OCI-LY3 (cell line): ENCODE data around the gene ALS2.

ENCODE experiments used
- H2AFZ ChIP-seq: fragments of 200-600, 300-600 bp; shearing (Covaris generic); 2 replicates; pipeline ENCODE4 v1.6.0; 2014; ENCODE audit warnings: antibody characterized with exemption, low read depth, low read length
- H3K27ac ChIP-seq: fragments of 200-600, 300-600 bp; sonication (generic); 2 replicates; pipeline ENCODE4 v1.5.1; 2014; ENCODE audit warnings: mild to moderate bottlenecking, low read length, moderate library complexity, mixed read lengths
- H3K27me3 ChIP-seq: fragments of 200-600, 300-600 bp; sonication (generic); 2 replicates; pipeline ENCODE4 v1.6.1; 2014; ENCODE audit warnings: low read depth, low read length, mixed read lengths
- H3K36me3 ChIP-seq: fragments of 200-600, 300-600 bp; sonication (generic); replicated peaks from 2 replicates; pipeline ENCODE3; 2014; ENCODE audit warnings: low read depth, low read length, mixed read lengths
- H3K4me1 ChIP-seq: fragments of 300-600, 200-600 bp; sonication (generic); 2 replicates; pipeline ENCODE4 v1.6.1; 2014; ENCODE audit warnings: low read length, mixed read lengths
- H3K4me2 ChIP-seq: fragments of 200-600, 300-600 bp; sonication (generic); 2 replicates; pipeline ENCODE4 v1.6.1; 2014; ENCODE audit warnings: low read length, mixed read lengths
- H3K4me3 ChIP-seq: fragments of 300-600, 200-600 bp; sonication (generic); 2 replicates; pipeline ENCODE4 v1.5.1; 2014; ENCODE audit warnings: antibody characterized with exemption, mild to moderate bottlenecking, low read length, moderate library complexity
- H3K79me2 ChIP-seq: fragments of 300-600, 200-600 bp; shearing (Covaris generic); 2 replicates; pipeline ENCODE4 v1.6.1; 2014; ENCODE audit warnings: mild to moderate bottlenecking, low read length, mixed read lengths
- H3K9ac ChIP-seq: fragments of 300-600, 200-600 bp; shearing (Covaris generic); 2 replicates; pipeline ENCODE4 v1.6.0; 2014; ENCODE audit warnings: mild to moderate bottlenecking, low read length, moderate library complexity
- H3K9me3 ChIP-seq: fragments of 200-600, 300-600 bp; shearing (Covaris generic); 2 replicates; pipeline ENCODE4 v1.6.1; 2014; ENCODE audit warnings: low read length, mixed read lengths; ENCODE audit not compliant: insufficient read depth
- H4K20me1 ChIP-seq: fragments of 200-600, 300-600 bp; sonication (generic); 2 replicates; pipeline ENCODE4 v1.6.1; 2016; ENCODE audit warnings: low read length, mixed read lengths; ENCODE audit not compliant: insufficient read depth
- EZH2phosphoT487 ChIP-seq: fragments of 200-600 bp; shearing (Covaris generic); IDR thresholded peaks from 2 replicates; pipeline ENCODE4 v1.6.1; 2018; ENCODE audit warnings: antibody characterized with exemption, mixed run types, low read depth
- TF ChIP-seq, protein P1 (sequence below): fragments of 200-600, 300-600 bp; sonication (generic); IDR thresholded peaks from 2 replicates; pipeline ENCODE4 v1.5.1; 2014; ENCODE audit warnings: antibody characterized with exemption, low read length, low read depth

ALS2 gene

DNA sequence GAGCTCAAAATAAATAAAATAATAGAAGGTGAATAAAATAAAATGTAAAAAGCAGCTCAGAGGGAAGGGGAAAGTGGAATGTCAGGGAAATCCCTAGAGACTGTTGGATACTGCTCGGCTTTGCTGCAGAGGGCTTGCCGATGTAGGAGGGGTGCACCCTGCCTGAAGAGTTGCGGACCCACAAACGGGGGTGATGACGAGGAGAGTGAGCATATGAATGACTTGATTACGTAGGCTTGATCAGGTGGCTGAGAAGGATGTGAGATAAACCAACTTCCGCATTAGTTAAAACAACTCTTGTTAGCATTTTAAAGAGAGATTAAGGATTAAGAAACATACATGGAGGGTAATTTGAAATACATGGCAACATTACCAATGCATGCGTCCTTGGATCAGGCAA is 116.4 kb downstream of the ALS2 start:
- no peaks in the 10 kb centered on the region for H3K36me3 ChIP-seq
- peaks cover 18% of the 10 kb centered on the region for H3K4me1 ChIP-seq
- H3K27me3 ChIP-seq = no peaks in the 10 kb centered on the region
- H3K9me3 ChIP-seq = no peaks in the 10 kb centered on the region
- peak overlapping the region; percentile 87 for H2AFZ ChIP-seq
- no peaks in the 10 kb centered on the region for H4K20me1 ChIP-seq
- peak overlapping the region; percentile 78 for H3K4me2 ChIP-seq
- peak overlapping the region; percentile 53 for H3K9ac ChIP-seq
- no peaks in the 10 kb centered on the region for H3K79me2 ChIP-seq
- no peak for TF ChIP-seq EZH2phosphoT487
- TF ChIP-seq, protein P1, sequence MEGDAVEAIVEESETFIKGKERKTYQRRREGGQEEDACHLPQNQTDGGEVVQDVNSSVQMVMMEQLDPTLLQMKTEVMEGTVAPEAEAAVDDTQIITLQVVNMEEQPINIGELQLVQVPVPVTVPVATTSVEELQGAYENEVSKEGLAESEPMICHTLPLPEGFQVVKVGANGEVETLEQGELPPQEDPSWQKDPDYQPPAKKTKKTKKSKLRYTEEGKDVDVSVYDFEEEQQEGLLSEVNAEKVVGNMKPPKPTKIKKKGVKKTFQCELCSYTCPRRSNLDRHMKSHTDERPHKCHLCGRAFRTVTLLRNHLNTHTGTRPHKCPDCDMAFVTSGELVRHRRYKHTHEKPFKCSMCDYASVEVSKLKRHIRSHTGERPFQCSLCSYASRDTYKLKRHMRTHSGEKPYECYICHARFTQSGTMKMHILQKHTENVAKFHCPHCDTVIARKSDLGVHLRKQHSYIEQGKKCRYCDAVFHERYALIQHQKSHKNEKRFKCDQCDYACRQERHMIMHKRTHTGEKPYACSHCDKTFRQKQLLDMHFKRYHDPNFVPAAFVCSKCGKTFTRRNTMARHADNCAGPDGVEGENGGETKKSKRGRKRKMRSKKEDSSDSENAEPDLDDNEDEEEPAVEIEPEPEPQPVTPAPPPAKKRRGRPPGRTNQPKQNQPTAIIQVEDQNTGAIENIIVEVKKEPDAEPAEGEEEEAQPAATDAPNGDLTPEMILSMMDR = no peak
- peak overlapping the region; percentile 79 for H3K4me3 ChIP-seq
- 0 out of 2 replicates have a peak overlapping the region, but pooled peaks have one; percentile 2 for H3K27ac ChIP-seq

DNA sequence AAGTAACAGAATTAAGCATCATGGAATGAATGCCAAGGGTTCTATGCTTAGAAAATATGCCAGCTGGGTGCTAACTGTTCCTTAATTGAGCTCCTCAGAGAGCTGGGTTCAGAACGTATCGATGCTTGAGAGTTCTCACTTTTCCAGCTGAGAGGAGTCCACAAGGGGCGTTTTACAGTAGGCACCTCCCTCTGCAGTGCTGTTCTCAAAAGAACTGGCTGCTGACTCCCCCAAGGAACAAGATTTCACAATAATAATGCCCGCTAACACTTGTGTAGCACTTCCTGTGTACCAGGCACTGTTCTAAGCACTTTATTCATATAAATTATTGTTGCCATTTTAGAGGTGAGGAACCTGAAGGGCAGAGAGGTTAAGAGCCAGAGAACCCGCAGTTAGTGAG is 119.4 kb downstream of the ALS2 start:
- H3K27me3 ChIP-seq = no peaks in the 10 kb centered on the region

DNA sequence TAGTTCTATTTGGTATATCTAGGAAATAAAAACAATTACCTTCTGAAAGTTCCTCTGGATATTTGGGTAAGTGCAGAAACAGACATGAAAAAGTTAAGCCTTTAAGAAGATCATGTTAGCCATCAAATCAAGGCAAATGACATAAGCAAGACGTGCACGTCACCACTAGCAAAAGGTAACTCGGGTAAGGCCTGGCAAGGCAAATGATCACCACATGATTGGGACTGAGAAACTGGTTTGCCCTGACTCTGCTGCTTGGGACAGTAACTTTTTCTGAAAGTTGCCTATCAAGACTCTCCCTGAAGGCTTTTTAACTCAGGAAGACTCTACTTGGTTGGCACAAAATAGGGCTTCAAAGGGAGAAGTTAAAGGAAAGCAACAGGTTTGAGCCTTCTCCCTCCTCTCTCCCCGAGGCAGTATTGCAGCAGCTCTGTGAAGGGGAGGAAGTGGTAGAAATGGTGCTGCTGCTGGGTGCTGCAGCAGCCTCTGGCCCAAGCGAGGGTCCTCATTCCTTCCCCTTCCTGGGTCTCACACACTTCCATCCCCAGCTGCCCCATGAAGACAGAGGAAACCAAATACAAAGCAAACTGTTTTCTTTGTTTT is 120.3 kb downstream of the ALS2 start:
- Histone ChIP-seq H3K4me3 (0 out of 2 replicates have a peak overlapping the region, but pooled peaks have one; percentile 4), H3K4me2 (peak overlapping the region; percentile 40), H3K4me1 (peaks cover 18% of the 10 kb centered on the region), H3K79me2 (no peaks in the 10 kb centered on the region), H4K20me1 (no peaks in the 10 kb centered on the region), H3K36me3 (no peaks in the 10 kb centered on the region), H3K27me3 (no peaks in the 10 kb centered on the region), H3K9me3 (no peaks in the 10 kb centered on the region), H2AFZ (peak overlapping the region; percentile 77), H3K9ac (0 out of 2 replicates have a peak overlapping the region, but pooled peaks have one; percentile 7), H3K27ac (no peak overlapping the region)
- TF ChIP-seq, protein P1 = no peak
- TF ChIP-seq EZH2phosphoT487 = no peak

More for the DNA sequence above, 119.4 kb downstream of the ALS2 start:
- peak overlapping the region; percentile 83 for H2AFZ ChIP-seq
- H4K20me1 ChIP-seq = no peaks in the 10 kb centered on the region
- no peaks in the 10 kb centered on the region for H3K79me2 ChIP-seq
- TF ChIP-seq, protein P1 = no peak
- no peak for TF ChIP-seq EZH2phosphoT487
- H3K4me1 ChIP-seq = peaks cover 18% of the 10 kb centered on the region
- H3K27ac ChIP-seq = no peak overlapping the region
- peak overlapping the region; percentile 40; the same call in 1 of the 2 replicates for H3K4me2 ChIP-seq
- H3K9me3 ChIP-seq = no peaks in the 10 kb centered on the region
- no peak overlapping the region for H3K4me3 ChIP-seq
- no peak overlapping the region for H3K9ac ChIP-seq
- no peaks in the 10 kb centered on the region for H3K36me3 ChIP-seq

DNA sequence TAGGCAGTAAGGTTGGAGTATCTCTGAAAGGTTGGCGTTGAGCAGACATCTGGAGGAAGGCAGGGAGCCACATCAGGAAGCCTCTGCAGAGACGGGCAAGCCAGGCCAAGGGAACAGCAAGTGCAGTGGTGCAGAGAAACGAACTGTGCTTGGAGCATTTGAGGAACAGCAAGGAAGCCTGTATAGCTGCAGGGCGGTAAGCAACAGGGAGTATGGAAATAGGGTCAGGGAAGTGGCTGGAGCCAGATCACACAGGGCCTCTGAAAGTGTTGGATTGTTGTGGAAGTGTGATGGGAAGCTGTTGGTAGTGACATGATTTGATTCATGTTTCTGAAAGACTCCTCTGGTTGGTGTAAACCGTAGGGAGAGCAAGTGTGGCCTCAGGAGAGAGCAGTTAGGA is 124.0 kb downstream of the ALS2 start:
- Histone ChIP-seq H3K9ac (no peak overlapping the region), H3K4me1 (peaks cover 26% of the 10 kb centered on the region), H3K4me3 (no peak overlapping the region), H3K9me3 (no peaks in the 10 kb centered on the region), H3K79me2 (no peaks in the 10 kb centered on the region), H4K20me1 (no peaks in the 10 kb centered on the region), H3K36me3 (no peaks in the 10 kb centered on the region), H2AFZ (no peak overlapping the region), H3K27ac (no peak overlapping the region), H3K4me2 (no peak overlapping the region), H3K27me3 (no peaks in the 10 kb centered on the region)
- TF ChIP-seq, protein P1 = no peak
- TF ChIP-seq EZH2phosphoT487 = no peak
